Subcutaneous adipose tissue (tissue), 4 donors: Measurements from ENCODE around the gene DROSHA. TPM values are rescaled to one million over a fixed set of nuclear protein-coding genes. Genes with fewer than 3 reads are reported as not detected.

ENCODE experiments used
- CTCF ChIP-seq: fragments of 450-650 bp; IDR thresholded peaks from one replicate; pipeline ENCODE4 v1.5.1; 2016; ENCODE audit warnings: low read depth, mild to moderate bottlenecking, control low read depth, antibody characterized with exemption, moderate library complexity
- total RNA-seq, 4 donors: library from RNA; depleted of rRNA; stranded (reverse); fragments of >200 nt; gene quantifications; one replicate each; pipeline ENCODE4 v1.1.0, GENCODE V29; 2016

DROSHA gene
- total RNA-seq, 4 donors from 2014 or later = 37.9 to 51.8 (median 40.4) TPM

GRCh38 chr5:31435730-31436129, 96.2 kb downstream of the DROSHA start:
- no peak for TF ChIP-seq CTCF

GRCh38 chr5:31434898-31435297, 97.0 kb downstream of the DROSHA start:
- TF ChIP-seq CTCF = no peak

DNA sequence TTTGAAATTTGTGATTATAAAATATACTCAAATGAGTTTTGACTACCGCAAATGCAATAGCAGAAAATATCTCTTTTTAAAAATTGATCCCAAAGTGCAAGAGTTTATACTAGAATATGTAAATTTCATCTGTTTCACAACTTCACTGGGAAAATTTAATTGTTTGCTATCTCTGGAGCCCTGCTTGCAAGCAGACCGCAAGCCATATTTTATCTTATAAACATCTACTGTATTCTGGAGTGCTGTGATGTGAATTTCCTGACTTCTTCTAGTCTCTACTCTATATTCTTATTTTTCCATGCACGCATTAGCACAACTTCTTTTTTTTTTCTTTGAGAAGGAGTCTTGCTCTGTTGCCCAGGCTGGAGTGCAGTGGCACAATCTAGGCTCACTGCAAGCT, 98.7 kb downstream of the DROSHA start:
- TF ChIP-seq CTCF = no peak

GRCh38 chr5:31427724-31428309, 104.1 kb downstream of the DROSHA start:
- no peak for TF ChIP-seq CTCF

DNA sequence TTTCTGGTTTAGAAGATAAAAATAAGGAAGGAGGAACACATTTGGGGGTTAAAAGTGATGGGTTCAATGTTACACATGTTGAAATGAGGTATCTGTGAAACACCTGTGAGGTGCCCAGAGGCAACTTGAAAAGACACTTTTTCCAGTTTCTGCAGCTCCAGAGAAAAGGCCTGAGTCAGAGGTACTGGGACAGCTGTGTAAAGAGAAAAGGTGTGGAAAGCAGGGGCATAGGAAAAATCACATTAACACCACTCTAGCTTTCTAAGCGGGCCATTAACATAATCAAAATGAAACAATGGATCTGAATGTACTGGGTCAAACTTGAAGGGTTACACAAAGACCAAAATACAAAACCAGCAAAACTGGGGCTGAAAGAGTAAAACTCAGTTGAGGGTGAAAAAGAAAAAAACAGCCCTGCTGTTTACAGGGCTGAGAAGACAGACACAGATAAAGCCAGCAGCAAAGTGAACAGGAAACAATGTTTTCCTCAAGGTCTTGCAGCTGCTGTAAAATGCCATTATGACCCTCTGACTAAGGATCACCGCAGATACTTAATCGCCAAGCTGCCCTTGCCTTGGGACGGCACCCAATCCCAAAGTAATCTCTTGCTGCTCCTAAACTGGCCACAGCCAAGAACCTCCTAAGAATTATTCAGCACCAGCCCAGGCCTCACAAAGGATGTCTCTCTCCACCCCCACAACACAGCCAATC, 104.7 kb downstream of the DROSHA start:
- TF ChIP-seq CTCF = no peak

DNA sequence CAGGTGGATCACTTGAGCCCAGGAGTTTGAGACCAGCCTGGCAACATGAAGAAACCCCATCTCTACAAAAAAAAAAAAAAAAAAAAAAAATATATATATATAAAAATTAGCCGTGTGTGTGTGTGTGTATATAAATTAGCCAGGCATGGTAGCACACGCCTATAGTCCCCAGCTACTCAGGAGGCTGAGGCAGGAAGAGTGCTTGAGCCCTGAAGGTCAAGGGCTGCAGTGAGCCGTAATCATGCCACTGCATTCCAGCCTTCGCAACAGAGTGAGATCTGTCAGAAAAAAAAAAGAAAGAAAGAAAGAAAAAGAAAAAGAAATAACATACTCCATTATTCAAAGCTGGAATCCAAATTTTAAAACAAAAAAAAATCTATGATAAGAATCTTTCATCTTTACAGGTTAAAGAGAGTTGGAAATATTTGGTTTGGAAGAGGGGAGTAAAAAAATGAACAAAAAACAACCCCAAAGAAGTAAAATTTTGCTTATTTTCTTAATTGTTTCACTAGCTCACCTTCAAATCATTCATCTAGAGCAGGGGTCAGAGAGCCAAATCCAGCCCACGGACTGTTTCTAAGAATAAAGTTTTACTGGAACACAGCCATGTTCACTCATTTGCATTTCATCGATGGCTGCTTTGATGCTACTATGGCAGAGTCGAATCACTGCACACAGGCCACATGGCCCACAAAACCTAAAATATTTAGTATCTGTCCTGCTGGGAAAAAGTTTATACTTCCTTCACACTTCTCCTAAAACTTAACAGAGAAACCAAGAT, 109.9 kb downstream of the DROSHA start:
- TF ChIP-seq CTCF = no peak

DNA sequence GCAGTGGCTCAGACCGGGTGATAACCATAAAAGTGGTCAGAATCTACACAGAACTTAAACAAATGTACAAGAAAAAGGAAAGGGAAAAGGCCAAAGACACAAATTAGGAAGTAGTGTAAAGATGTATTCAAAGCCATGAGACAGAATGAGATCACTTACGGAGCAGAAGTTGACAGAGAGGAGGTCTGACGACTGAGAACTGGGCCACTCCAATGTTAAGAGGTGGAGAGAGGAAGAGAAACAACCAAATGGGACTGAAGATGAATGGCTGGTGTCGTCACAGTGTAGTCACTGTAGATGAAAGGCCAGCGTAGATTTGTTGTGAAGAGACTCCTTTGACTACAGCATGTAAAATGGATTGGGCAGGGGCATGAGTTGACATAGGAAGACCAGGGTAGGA, 114.4 kb downstream of the DROSHA start:
- no peak for TF ChIP-seq CTCF
